Measurements from ENCODE around the gene C11orf68.

Gene C11orf68

DNA sequence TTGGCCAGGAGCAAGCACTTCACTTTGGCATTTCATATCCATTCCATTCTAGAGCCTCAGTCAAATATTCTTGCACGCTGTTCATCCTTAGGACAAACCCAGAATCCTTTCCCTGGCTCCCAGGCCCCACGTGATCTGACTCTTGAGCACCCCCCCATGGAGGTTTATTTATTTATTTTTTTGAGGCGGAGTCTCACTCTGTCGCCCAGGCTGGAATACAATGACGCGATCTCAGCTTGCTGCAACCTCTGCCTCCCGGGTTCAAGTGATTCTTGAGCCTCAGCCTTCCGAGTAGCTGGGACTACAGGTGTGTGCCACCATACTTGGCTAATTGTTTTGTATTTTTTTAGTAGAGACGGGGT, 13.7 kb upstream of the C11orf68 start:
- TF ChIP-seq, protein P1, sequence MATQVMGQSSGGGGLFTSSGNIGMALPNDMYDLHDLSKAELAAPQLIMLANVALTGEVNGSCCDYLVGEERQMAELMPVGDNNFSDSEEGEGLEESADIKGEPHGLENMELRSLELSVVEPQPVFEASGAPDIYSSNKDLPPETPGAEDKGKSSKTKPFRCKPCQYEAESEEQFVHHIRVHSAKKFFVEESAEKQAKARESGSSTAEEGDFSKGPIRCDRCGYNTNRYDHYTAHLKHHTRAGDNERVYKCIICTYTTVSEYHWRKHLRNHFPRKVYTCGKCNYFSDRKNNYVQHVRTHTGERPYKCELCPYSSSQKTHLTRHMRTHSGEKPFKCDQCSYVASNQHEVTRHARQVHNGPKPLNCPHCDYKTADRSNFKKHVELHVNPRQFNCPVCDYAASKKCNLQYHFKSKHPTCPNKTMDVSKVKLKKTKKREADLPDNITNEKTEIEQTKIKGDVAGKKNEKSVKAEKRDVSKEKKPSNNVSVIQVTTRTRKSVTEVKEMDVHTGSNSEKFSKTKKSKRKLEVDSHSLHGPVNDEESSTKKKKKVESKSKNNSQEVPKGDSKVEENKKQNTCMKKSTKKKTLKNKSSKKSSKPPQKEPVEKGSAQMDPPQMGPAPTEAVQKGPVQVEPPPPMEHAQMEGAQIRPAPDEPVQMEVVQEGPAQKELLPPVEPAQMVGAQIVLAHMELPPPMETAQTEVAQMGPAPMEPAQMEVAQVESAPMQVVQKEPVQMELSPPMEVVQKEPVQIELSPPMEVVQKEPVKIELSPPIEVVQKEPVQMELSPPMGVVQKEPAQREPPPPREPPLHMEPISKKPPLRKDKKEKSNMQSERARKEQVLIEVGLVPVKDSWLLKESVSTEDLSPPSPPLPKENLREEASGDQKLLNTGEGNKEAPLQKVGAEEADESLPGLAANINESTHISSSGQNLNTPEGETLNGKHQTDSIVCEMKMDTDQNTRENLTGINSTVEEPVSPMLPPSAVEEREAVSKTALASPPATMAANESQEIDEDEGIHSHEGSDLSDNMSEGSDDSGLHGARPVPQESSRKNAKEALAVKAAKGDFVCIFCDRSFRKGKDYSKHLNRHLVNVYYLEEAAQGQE (IDR thresholded peaks at IDR 0.05; ENCODE audit: insufficient read depth in 1 of 2, low read depth in 2 of 2, low read length in 2 of 2) = no peak
- no peak for TF ChIP-seq TAF1 (IDR thresholded peaks at IDR 0.05; ENCODE audit: borderline replicate concordance, insufficient read depth, low read length)
- no peak for TF ChIP-seq POLR2AphosphoS5 (IDR thresholded peaks at IDR 0.05; ENCODE audit: low read depth, low read length)
- TF ChIP-seq FOXP2 (optimal IDR thresholded peaks at IDR 0.05; ENCODE audit: borderline replicate concordance, extremely low read depth, extremely low read length, insufficient read depth) = no peak
- no peak for TF ChIP-seq SIN3A (IDR thresholded peaks at IDR 0.05; ENCODE audit: borderline replicate concordance, insufficient read depth, low read length)

DNA sequence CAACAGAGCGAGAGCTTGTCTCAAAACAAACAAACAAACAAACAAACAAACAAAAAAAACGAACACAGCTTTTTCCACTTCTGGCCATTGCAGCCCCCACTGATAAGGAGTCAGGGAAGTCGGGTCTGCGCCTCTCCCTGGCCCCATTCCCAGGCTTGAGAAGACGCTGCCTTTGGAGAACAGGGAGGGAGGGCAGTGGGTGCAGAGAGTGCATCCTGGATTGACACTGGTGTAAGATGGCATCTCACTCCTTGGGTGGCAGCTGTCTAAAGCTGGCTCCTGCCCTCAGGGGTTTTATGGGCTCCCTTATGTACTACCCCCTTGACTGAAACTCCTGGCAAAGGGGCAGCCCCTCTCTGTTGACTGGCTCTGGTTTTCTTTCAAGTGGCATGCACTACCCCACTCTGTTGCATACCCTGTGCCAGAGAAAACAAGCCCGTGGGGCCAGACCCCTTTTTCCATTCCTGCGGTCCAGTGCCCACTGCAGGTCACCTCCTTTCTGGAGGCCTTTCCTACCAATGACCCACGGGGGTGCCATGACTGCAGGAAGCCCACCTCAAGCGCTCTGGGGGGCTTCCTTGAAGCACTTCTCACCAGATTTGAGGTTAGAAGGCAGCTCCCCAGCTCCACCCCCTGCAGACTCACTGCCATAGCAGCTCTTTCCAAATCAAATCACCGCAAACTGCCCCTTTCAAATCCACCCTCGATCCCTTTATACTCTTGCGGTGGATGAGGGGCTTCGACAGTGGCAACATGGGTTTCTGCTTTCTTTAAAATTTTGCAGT, 13.1 kb upstream of the C11orf68 start:
- TF ChIP-seq, protein P1 (IDR thresholded peaks at IDR 0.05; ENCODE audit: insufficient read depth in 1 of 2, low read depth in 2 of 2, low read length in 2 of 2) = no peak
- TF ChIP-seq POLR2AphosphoS5 (IDR thresholded peaks at IDR 0.05; ENCODE audit: low read depth, low read length) (no peak), SIN3A (IDR thresholded peaks at IDR 0.05; ENCODE audit: borderline replicate concordance, insufficient read depth, low read length) (no peak), FOXP2 (optimal IDR thresholded peaks at IDR 0.05; ENCODE audit: borderline replicate concordance, extremely low read depth, extremely low read length, insufficient read depth) (no peak), TAF1 (IDR thresholded peaks at IDR 0.05; ENCODE audit: borderline replicate concordance, insufficient read depth, low read length) (no peak)

DNA sequence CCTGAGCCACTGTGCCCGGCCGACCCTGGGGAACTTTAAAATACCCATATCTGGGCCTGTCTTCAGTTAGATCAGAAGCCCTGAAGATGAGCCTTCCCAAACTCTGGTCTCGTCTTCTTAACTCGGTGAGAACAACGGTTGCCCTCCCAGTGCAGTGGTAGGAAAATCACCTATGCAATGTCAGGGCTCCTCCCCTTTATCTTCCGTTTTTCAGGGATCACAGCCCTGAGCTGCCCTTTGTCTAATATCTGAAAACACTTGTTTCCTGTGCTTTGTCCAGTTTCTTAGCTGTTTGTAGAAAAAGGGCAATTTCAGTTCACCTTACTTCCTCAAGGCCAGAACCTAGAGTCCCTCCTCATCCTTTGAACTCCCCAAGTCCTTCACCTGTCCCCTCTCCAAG, 9.8 kb upstream of the C11orf68 start:
- TF ChIP-seq FOXP2 (optimal IDR thresholded peaks at IDR 0.05; ENCODE audit: borderline replicate concordance, extremely low read depth, extremely low read length, insufficient read depth) (no peak), POLR2AphosphoS5 (IDR thresholded peaks at IDR 0.05; ENCODE audit: low read depth, low read length) (no peak), SIN3A (IDR thresholded peaks at IDR 0.05; ENCODE audit: borderline replicate concordance, insufficient read depth, low read length) (no peak)
- TF ChIP-seq, protein P1 (IDR thresholded peaks at IDR 0.05; ENCODE audit: insufficient read depth in 1 of 2, low read depth in 2 of 2, low read length in 2 of 2) = no peak

DNA sequence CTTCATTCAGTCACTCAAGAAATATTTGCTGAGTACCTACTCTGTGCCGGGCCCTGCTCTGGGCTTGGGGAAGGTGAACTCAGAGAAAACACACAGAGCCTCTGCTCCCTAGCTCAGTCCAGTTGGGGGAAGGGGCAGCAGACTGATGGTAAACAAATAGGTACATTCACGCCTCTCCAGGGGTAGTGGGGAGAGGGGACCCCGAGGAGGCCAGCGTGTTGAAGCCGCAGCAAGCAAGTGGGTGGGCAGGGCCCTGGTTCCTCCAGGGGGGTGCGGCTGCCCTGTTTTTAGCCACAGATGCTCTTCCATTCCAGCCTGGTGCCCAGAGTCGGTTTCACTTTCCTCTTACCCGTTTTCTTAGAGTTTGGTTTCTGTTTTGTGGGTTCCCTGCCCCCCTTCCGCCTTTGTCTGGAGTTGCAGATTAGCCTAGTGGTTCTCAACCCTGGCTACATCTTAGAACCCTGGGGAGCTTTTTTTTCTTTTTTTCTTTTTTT, 9.1 kb upstream of the C11orf68 start:
- TF ChIP-seq SIN3A (IDR thresholded peaks at IDR 0.05; ENCODE audit: borderline replicate concordance, insufficient read depth, low read length) (no peak), FOXP2 (optimal IDR thresholded peaks at IDR 0.05; ENCODE audit: borderline replicate concordance, extremely low read depth, extremely low read length, insufficient read depth) (no peak), POLR2AphosphoS5 (IDR thresholded peaks at IDR 0.05; ENCODE audit: low read depth, low read length) (no peak), TAF1 (IDR thresholded peaks at IDR 0.05; ENCODE audit: borderline replicate concordance, insufficient read depth, low read length) (no peak)
- TF ChIP-seq, protein P1 (IDR thresholded peaks at IDR 0.05; ENCODE audit: insufficient read depth in 1 of 2, low read depth in 2 of 2, low read length in 2 of 2) = no peak

All from PFSK-1 (cell line).